Mesenchymal stem cell (in vitro differentiated cells and primary cell): Measurements from ENCODE around the gene PPCDC.
"Not testable (repeated sequence)": the region's sequence is repeated elsewhere in the genome, so short reads cannot be mapped to it uniquely, and the experiment has no call there.

Source experiments
- DNase-seq: peaks from one replicate; pipeline ENCODE4 v3.0.0-alpha.2; 2013
- H2AFZ ChIP-seq: one replicate; pipeline ENCODE4 v1.6.1; 2013; ENCODE audit warnings: low read depth, mild to moderate bottlenecking, control low read depth, inconsistent platforms, low read length, moderate library complexity
- H2AK5ac ChIP-seq: 2 replicates; pipeline ENCODE4 v1.6.1; 2013; ENCODE audit warnings: low read length, moderate library complexity, mild to moderate bottlenecking, inconsistent platforms; ENCODE audit not compliant: severe bottlenecking
- H2BK120ac ChIP-seq: one replicate; pipeline ENCODE4 v1.6.1; 2013; ENCODE audit warnings: low read depth, mild to moderate bottlenecking, inconsistent platforms, low read length, moderate library complexity
- H2BK12ac ChIP-seq, 2 experiments: one replicate each; pipeline ENCODE4 v1.6.1; 2013; ENCODE audit warnings: inconsistent platforms in 2 of 2, low read length in 2 of 2, mild to moderate bottlenecking in 2 of 2, moderate library complexity in 2 of 2, control low read depth in 1 of 2
- H2BK15ac ChIP-seq: one replicate; pipeline ENCODE4 v1.6.1; 2013; ENCODE audit warnings: mild to moderate bottlenecking, low read depth, inconsistent platforms; ENCODE audit not compliant: poor library complexity, severe bottlenecking
- H2BK5ac ChIP-seq: 2 replicates; pipeline ENCODE4 v1.6.1; 2013; ENCODE audit warnings: low read depth, mild to moderate bottlenecking, low read length, control low read depth, inconsistent platforms; ENCODE audit not compliant: poor library complexity, severe bottlenecking
- H3K14ac ChIP-seq, 2 experiments: one replicate each; pipeline ENCODE4 v1.6.1; 2013; ENCODE audit warnings: inconsistent platforms in 2 of 2, low read length in 2 of 2, control low read depth in 1 of 2, mild to moderate bottlenecking in 1 of 2, moderate library complexity in 1 of 2
- H3K18ac ChIP-seq, 2 experiments: one replicate each; pipeline ENCODE4 v1.6.1; 2013; ENCODE audit warnings: inconsistent platforms in 2 of 2, low read length in 2 of 2, control low read depth in 1 of 2, low read depth in 1 of 2, mild to moderate bottlenecking in 1 of 2
- H3K23ac ChIP-seq, 2 experiments: one replicate each; pipeline ENCODE4 v1.6.1; 2013; ENCODE audit warnings: inconsistent platforms in 2 of 2, low read length in 2 of 2, mild to moderate bottlenecking in 2 of 2, moderate library complexity in 2 of 2, control low read depth in 1 of 2
- H3K27ac ChIP-seq: 2 replicates; pipeline ENCODE4 v1.5.1; 2013; ENCODE audit warnings: mild to moderate bottlenecking, moderate library complexity, low read length, control low read depth, inconsistent platforms; ENCODE audit not compliant: poor library complexity, severe bottlenecking
- H3K27me3 ChIP-seq, 2 experiments: 2 replicates each; pipeline versions ENCODE4 v1.6.1 to v1.7.0; 2013; ENCODE audit warnings: low read length in 2 of 2, mild to moderate bottlenecking in 2 of 2, moderate library complexity in 2 of 2, control low read depth in 1 of 2, inconsistent platforms in 1 of 2; ENCODE audit not compliant: control insufficient read depth in 1 of 2, insufficient read depth in 1 of 2
- H3K36me3 ChIP-seq, 2 experiments: 2 replicates each; pipeline versions ENCODE4 v1.6.1 to v1.7.0; 2013; ENCODE audit warnings: low read length in 2 of 2, control low read depth in 1 of 2, inconsistent platforms in 1 of 2, low read depth in 1 of 2, mild to moderate bottlenecking in 1 of 2; ENCODE audit not compliant: insufficient read depth in 2 of 2, control insufficient read depth in 1 of 2
- H3K4ac ChIP-seq, 2 experiments: one replicate each; pipeline ENCODE4 v1.6.1; 2013; ENCODE audit warnings: inconsistent platforms in 2 of 2, low read length in 2 of 2, mild to moderate bottlenecking in 2 of 2, moderate library complexity in 2 of 2, control low read depth in 1 of 2, low read depth in 1 of 2
- H3K4me1 ChIP-seq: 2 replicates; pipeline ENCODE4 v1.6.1; 2013; ENCODE audit warnings: low read depth, low read length, control low read depth; ENCODE audit not compliant: control insufficient read depth, insufficient read depth
- H3K4me2 ChIP-seq: 2 replicates; pipeline ENCODE4 v1.6.1; 2013; ENCODE audit warnings: low read length, mild to moderate bottlenecking, inconsistent platforms; ENCODE audit not compliant: poor library complexity, severe bottlenecking
- H3K4me3 ChIP-seq, 2 experiments: 2 replicates each; pipeline versions ENCODE4 v1.5.1 to v1.7.0; 2013; ENCODE audit warnings: low read length in 2 of 2, mild to moderate bottlenecking in 2 of 2, control low read depth in 1 of 2, low read depth in 1 of 2; ENCODE audit not compliant: insufficient read depth in 1 of 2
- H3K79me1 ChIP-seq: replicated peaks from 2 replicates; pipeline ENCODE4 v1.6.1; 2013; ENCODE audit warnings: mild to moderate bottlenecking, control low read depth, low read length, inconsistent platforms; ENCODE audit not compliant: poor library complexity, severe bottlenecking
- H3K9ac ChIP-seq: 2 replicates; pipeline ENCODE4 v1.7.0; 2013; ENCODE audit warnings: mild to moderate bottlenecking, low read length, moderate library complexity
- H3K9me3 ChIP-seq: 2 replicates; pipeline ENCODE4 v1.7.0; 2013; ENCODE audit warnings: mild to moderate bottlenecking, low read length; ENCODE audit not compliant: control insufficient read depth
- H4K8ac ChIP-seq: one replicate; pipeline ENCODE4 v1.6.1; 2013; ENCODE audit warnings: inconsistent platforms, mild to moderate bottlenecking, low read length, moderate library complexity
- H4K91ac ChIP-seq: one replicate; pipeline ENCODE4 v1.6.1; 2013; ENCODE audit warnings: mild to moderate bottlenecking, low read length, inconsistent platforms
- WGBS: methylation state at CpG from one replicate; pipeline ENCODE4 v1.1.7; 2013; ENCODE audit warnings: mixed read lengths; 5-methylcytosine and 5-hydroxymethylcytosine counted together

The PPCDC gene

DNA sequence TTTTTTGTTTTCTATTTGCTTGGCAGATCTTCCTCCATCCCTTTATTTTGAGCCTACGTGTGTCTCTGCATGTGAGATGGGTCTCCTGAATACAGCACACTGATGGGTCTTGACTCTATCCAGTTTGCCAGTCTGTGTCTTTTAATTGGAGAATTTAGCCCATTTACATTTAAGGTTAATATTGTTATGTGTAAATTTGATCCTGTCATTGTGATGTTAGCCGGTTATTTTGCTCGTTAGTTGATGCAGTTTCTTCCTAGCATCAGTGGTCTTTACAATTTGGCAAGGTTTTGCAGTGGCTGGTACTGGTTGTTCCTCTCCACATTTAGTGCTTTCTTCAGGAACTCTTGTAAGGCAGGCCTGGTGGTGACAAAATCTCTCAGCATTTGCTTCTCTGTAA lies 62.3 kb downstream of the PPCDC start:
- not testable (repeated sequence) for H3K4me1 ChIP-seq, H4K8ac ChIP-seq, H3K4ac ChIP-seq, H2BK120ac ChIP-seq, H3K79me1 ChIP-seq, H2BK15ac ChIP-seq, H3K27ac ChIP-seq, H3K27me3 ChIP-seq, H3K36me3 ChIP-seq, H3K14ac ChIP-seq, H3K9me3 ChIP-seq, H2BK12ac ChIP-seq, H3K4me3 ChIP-seq, H3K9ac ChIP-seq, H4K91ac ChIP-seq, H3K23ac ChIP-seq, H2AK5ac ChIP-seq, H3K18ac ChIP-seq, H3K4me2 ChIP-seq, H2AFZ ChIP-seq, H2BK5ac ChIP-seq, DNase-seq
- 88% methylated on average over 2 of the region's 3 CpGs for WGBS

DNA sequence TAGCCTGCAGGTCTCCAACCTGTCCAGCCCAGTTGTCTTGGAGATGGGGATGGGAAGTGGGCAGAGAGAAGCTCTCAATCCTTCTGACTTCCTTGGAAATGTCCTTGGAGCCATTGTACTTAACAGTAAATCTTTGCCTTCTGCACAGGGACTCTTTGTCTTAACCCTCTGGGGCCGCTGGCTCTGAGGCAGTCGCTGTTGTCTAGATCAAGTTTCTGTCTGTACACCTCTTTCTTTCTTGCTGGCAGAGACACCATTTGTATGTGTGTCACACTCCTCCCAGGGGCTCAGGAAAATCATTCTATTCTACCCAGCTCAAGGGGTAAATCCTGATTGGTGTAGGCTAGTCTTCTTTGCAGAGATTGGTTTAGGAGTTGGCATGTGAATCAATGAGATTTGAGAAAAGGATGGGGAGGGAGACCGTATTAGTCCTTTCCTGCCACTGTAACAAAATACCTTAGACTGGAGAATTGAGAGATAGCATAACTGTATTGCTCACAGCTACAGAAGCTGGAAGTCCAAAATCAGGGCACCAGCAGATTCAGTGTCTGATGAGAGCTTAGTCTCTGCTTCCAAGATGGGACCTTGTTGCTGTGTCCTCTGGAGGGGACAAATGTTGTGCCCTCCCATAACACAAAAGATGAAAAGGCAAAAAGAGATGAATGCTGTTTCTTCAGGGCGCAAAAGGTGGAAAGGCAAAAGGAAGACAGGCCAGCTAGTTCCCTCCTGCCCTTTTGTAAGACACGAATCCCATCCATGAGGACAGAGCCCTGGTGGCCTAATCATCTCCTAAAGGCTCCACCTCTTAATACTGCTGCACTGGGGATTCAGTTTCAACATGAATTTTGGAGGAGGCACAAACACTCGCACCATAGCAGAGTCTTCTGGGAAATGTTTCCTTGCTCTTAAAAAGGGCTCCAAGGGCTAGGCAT lies 66.3 kb downstream of the PPCDC start:
- Histone ChIP-seq H3K4me3 (no peak overlapping the region), H4K91ac (no peak overlapping the region), H3K14ac (no peak overlapping the region), H3K4me1 (no peaks in the 10 kb centered on the region), H4K8ac (no peak overlapping the region), H2AK5ac (no peak overlapping the region), H3K27me3 (peaks cover 0 to 6% of the 10 kb centered on the region in 2 experiments), H2BK12ac (no peak overlapping the region), H3K18ac (no peak overlapping the region), H2BK15ac (no peak overlapping the region), H3K36me3 (no peaks in the 10 kb centered on the region), H2BK5ac (no peak overlapping the region), H3K23ac (no peak overlapping the region), H2AFZ (no peak overlapping the region), H3K9ac (no peak overlapping the region), H3K4ac (no peak overlapping the region), H2BK120ac (no peak overlapping the region), H3K9me3 (no peaks in the 10 kb centered on the region), H3K79me1 (no peaks in the 10 kb centered on the region), H3K27ac (no peak overlapping the region), H3K4me2 (no peak overlapping the region)
- DNase-seq: no peak
- 95% methylated on average over 5 of the region's 6 CpGs for WGBS

DNA sequence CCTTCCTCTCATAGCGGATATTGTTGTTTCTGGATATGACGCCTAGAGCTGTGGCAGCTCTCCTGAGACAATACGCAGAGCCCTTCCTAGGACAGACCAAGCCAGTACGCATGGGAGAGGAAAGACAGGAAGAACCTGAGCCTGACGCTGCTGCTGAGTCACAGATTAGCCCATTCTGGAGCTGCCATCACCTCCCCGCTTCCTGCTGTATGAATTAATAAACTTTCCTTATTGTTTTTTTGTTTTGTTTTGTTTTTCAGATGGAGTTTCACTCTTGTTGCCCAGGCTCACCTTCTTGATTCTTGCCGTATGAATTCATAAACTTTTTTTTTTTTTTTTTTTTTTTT lies 67.0 kb downstream of the PPCDC start:
- no peaks in the 10 kb centered on the region for H3K9me3 ChIP-seq
- no peak overlapping the region for H3K9ac ChIP-seq
- H2AK5ac ChIP-seq: no peak overlapping the region
- H3K4me3 ChIP-seq: no peak overlapping the region
- H3K27me3 ChIP-seq: peaks cover 0 to 6% of the 10 kb centered on the region in 2 experiments
- no peak overlapping the region for H2AFZ ChIP-seq
- H2BK120ac ChIP-seq: no peak overlapping the region
- H2BK12ac ChIP-seq: no peak overlapping the region
- DNase-seq: peak; percentile 58
- no peak overlapping the region for H3K18ac ChIP-seq
- no peak overlapping the region for H2BK15ac ChIP-seq
- H3K79me1 ChIP-seq: no peaks in the 10 kb centered on the region
- H3K36me3 ChIP-seq: no peaks in the 10 kb centered on the region
- no peak overlapping the region for H2BK5ac ChIP-seq
- WGBS: 78% methylated on average over 5 of the region's 7 CpGs
- no peak overlapping the region for H3K14ac ChIP-seq
- no peak overlapping the region for H4K91ac ChIP-seq
- H3K4me1 ChIP-seq: no peaks in the 10 kb centered on the region
- H3K4ac ChIP-seq: no peak overlapping the region
- H3K4me2 ChIP-seq: no peak overlapping the region
- H3K27ac ChIP-seq: no peak overlapping the region
- no peak overlapping the region for H3K23ac ChIP-seq
- H4K8ac ChIP-seq: no peak overlapping the region

- Histone ChIP-seq H2BK120ac (no peak overlapping the region), H2AK5ac (no peak overlapping the region), H3K23ac (no peak overlapping the region), H3K4me1 (no peaks in the 10 kb centered on the region), H3K36me3 (no peaks in the 10 kb centered on the region), H2BK5ac (no peak overlapping the region), H3K79me1 (no peaks in the 10 kb centered on the region), H4K91ac (no peak overlapping the region), H3K18ac (no peak overlapping the region), H2AFZ (no peak overlapping the region), H4K8ac (no peak overlapping the region), H3K4me3 (no peak overlapping the region), H2BK12ac (no peak overlapping the region), H3K4ac (no peak overlapping the region), H3K4me2 (no peak overlapping the region), H3K27ac (no peak overlapping the region), H3K14ac (no peak overlapping the region), H3K27me3 (peaks cover 0 to 6% of the 10 kb centered on the region in 2 experiments), H2BK15ac (no peak overlapping the region), H3K9me3 (no peaks in the 10 kb centered on the region), H3K9ac (no peak overlapping the region)
- no peak for DNase-seq
Observed at GRCh38 chr15:75091814-75092213, 68.4 kb downstream of the PPCDC start.
